Activated CD8-positive, alpha-beta T cell treated with anti-CD3 and anti-CD28 coated beads for 36 hours (primary cell): ENCODE measurements around the gene SNRK. TPM values are rescaled to one million over a fixed set of nuclear protein-coding genes. Genes with fewer than 3 reads are reported as not detected.

ENCODE experiments used
- ATAC-seq: fragments of 200-7000 bp; cut with Tn5 transposase; one replicate; pipeline ENCODE4 v1.10.0; 2021; ENCODE audit warnings: mild to moderate bottlenecking, moderate library complexity
- CTCF ChIA-PET: fragments of 350-600 bp; sonication (Branson Sonifier 250); formaldehyde crosslinking; loops from one replicate; lab custom pipeline; 2021; ENCODE audit warnings: antibody characterized with exemption; lab: Charles Lee
- POLR2A ChIA-PET: fragments of 350-600 bp; sonication (Branson Sonifier 250); formaldehyde crosslinking; loops from one replicate; lab custom pipeline; 2021; ENCODE audit warnings: antibody characterized with exemption; lab: Charles Lee
- DNase-seq: peaks from one replicate; pipeline ENCODE4 v3.0.0-alpha.2; 2020
- H3K27ac Mint-ChIP-seq: one replicate; pipeline ENCODE4 v1.8.0; 2021; ENCODE audit warnings: mild to moderate bottlenecking, mixed read lengths
- H3K27me3 Mint-ChIP-seq: one replicate; pipeline ENCODE4 v1.8.0; 2021; ENCODE audit warnings: mixed read lengths
- H3K36me3 Mint-ChIP-seq: one replicate; pipeline ENCODE4 v1.8.0; 2021; ENCODE audit warnings: low read depth, mixed read lengths
- H3K4me1 Mint-ChIP-seq: one replicate; pipeline ENCODE4 v1.8.0; 2021; ENCODE audit warnings: low read depth, mixed read lengths
- H3K4me3 Mint-ChIP-seq: one replicate; pipeline ENCODE4 v1.8.0; 2021; ENCODE audit warnings: mild to moderate bottlenecking, moderate library complexity, mixed read lengths
- H3K9me3 Mint-ChIP-seq: one replicate; pipeline ENCODE4 v1.8.0; 2021; ENCODE audit warnings: mixed read lengths
- CTCF ChIP-seq: fragments of 200-600 bp; IDR thresholded peaks from one replicate; pipeline ENCODE4 v1.8.0; 2022; ENCODE audit warnings: antibody characterized with exemption, mild to moderate bottlenecking
- intact Hi-C: fragments of 100-400 bp; cut with micrococcal nuclease; formaldehyde crosslinking; loops from one replicate; pipeline ENCODE4 v1.10.0; 2022
- total RNA-seq, 2 experiments: library from RNA; stranded (reverse); gene quantifications; one replicate each; pipeline ENCODE4 v1.2.3, GENCODE V29; 2021

SNRK gene
- total RNA-seq, 2 experiments from 2014 or later, result 28.9 to 29.2 TPM

GRCh38 chr3:43394041-43394554 lies 107.8 kb downstream of the SNRK start:
- no peak for TF ChIP-seq CTCF
- H3K27ac Mint-ChIP-seq, result no peak overlapping the region
- no peak overlapping the region for H3K4me3 Mint-ChIP-seq
- ATAC-seq (no peak), DNase-seq (no peak)
- H3K9me3 Mint-ChIP-seq, result no peaks in the 10 kb centered on the region
- peaks cover 3% of the 10 kb centered on the region for H3K36me3 Mint-ChIP-seq
- H3K27me3 Mint-ChIP-seq, result no peaks in the 10 kb centered on the region
- ChIA-PET POLR2A (no interaction called here), CTCF (no interaction called here)
- intact Hi-C loops, result no loop called here
- H3K4me1 Mint-ChIP-seq, result peaks cover 43% of the 10 kb centered on the region

GRCh38 chr3:43399034-43399433 lies 112.7 kb downstream of the SNRK start:
- POLR2A ChIA-PET, result no interaction called here
- ATAC-seq (no peak), DNase-seq (no peak)
- Mint-ChIP-seq H3K4me3 (no peak overlapping the region), H3K27ac (no peak overlapping the region), H3K27me3 (no peaks in the 10 kb centered on the region), H3K4me1 (peaks cover 8% of the 10 kb centered on the region), H3K9me3 (no peaks in the 10 kb centered on the region), H3K36me3 (no peaks in the 10 kb centered on the region)
- CTCF ChIA-PET, result interaction anchor here (1.1 to 2.0 kb wide), 2 partner anchors 21 to 78 kb away, joined by 3 to 5 read pairs; no protein-coding TSS in a partner anchor
- TF ChIP-seq CTCF, result no peak
- intact Hi-C loops, result no loop called here

- POLR2A ChIA-PET, result interaction anchor here (0.7 kb wide), 1 partner anchor 68 kb away, joined by 4 read pairs; no protein-coding TSS in a partner anchor
- intact Hi-C loops, result no loop called here
- peaks cover 3% of the 10 kb centered on the region for H3K4me1 Mint-ChIP-seq
- no peaks in the 10 kb centered on the region for H3K27me3 Mint-ChIP-seq
- TF ChIP-seq CTCF, result no peak
- no peaks in the 10 kb centered on the region for H3K36me3 Mint-ChIP-seq
- no peak overlapping the region for H3K27ac Mint-ChIP-seq
- no peak overlapping the region for H3K4me3 Mint-ChIP-seq
- ATAC-seq, result no peak
- CTCF ChIA-PET, result interaction anchor here (0.9 to 2.0 kb wide), 2 partner anchors 62 to 77 kb away, joined by 3 to 5 read pairs; no protein-coding TSS in a partner anchor
- DNase-seq, result no peak
- H3K9me3 Mint-ChIP-seq, result no peaks in the 10 kb centered on the region
These were observed 113.8 kb downstream of the SNRK start for GRCh38 chr3:43400167-43400566.

Other genes starting within 250 kb of the SNRK start
- gene POMGNT2, start 180.5 kb upstream of the SNRK start, total RNA-seq, result 10 to 100 TPM; 11.9 to 12.0 TPM